NCI-H2171 treated with DMSO at 0.1 percent for 48 hours (cell line): ENCODE results near the gene AGPAT3.

Source experiments
- DNase-seq: peaks from one replicate; lab custom pipeline; 2025; lab: John Stamatoyannopoulos, UW

AGPAT3 gene

DNA sequence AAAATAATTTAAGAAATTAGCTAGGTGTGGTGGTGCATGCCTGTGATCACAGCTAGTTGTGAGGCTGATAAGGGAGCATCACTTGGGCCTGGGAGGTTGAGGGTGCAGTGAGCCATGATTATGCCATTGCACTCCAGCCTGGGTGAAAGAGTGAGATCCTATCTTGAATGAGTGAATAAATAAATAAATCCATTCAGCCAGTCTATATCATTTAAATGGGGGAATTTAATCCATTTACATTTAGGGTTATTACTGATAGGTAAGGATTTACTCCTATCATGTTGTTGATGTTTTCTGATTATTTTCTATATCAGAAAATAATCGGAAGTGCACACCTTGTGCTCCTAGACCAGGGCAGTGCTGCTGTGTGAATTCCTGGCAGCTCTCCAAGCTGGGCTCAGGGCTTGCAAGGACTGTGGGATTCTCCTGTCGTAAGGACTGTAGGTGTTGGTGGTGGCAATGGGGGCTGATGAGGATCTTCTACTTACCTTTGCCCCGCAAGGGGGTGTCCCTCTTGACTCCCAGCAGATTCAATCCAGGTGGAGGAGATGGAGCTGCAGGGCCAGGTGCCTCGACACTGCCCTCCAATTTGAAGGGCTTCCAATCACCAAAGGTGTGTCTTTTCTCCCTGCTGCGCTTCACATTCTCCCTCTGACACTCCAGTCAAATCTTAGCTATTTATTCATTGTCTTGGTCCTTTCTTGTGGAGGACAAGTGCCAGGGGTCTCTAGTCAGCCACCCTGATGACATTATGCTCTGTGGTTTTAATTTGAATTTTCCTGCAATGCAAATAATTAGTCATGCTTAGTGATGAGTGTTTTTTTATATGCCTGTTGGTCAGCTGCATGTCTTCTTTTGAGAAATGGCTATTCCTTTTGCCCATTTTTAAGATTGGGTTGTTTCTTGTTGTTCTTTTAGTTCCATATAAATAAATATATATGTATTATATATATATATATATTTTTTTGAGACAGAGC lies 133.0 kb downstream of the AGPAT3 start:
- DNase-seq: no peak

DNA sequence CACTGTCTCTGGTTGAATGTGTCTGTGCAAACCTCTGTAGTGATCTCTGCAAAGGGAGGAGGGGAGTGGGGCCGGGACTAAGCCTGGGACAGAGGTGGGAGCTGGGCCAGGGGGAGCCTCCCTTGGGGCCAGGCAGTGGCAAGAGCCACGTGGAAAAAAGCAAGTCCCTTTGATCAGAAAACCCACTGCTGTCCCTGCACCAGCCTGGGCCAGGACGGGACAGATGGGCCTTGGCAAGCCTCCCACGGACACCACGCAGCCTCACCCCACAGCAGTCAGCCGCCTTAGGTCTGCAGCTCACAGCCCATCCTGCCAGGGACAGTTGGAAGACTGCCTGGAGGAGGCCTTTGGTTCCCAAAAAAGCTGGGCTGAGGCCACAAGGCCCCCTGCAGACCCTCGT lies 135.3 kb downstream of the AGPAT3 start:
- no peak for DNase-seq

DNA sequence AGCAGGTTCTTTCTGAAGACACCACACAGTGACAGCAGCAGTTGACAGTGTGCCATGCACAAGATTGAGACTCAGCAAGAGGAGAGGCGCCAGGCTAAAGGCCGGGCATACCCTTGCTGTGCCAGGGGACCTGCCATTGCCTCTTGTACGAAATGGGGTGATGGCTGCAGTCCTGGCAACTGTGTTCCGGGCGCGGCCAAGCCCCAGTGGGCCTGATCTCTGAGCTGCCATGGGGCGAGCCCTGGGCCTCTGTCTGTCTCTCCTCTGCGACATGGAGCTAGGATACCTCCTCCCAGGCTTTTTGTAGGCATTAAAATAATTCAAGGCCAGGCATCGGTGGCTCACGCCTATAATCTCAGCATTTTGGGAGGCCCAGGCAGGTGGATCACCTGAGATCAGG lies 137.5 kb downstream of the AGPAT3 start:
- DNase-seq: no peak

DNA sequence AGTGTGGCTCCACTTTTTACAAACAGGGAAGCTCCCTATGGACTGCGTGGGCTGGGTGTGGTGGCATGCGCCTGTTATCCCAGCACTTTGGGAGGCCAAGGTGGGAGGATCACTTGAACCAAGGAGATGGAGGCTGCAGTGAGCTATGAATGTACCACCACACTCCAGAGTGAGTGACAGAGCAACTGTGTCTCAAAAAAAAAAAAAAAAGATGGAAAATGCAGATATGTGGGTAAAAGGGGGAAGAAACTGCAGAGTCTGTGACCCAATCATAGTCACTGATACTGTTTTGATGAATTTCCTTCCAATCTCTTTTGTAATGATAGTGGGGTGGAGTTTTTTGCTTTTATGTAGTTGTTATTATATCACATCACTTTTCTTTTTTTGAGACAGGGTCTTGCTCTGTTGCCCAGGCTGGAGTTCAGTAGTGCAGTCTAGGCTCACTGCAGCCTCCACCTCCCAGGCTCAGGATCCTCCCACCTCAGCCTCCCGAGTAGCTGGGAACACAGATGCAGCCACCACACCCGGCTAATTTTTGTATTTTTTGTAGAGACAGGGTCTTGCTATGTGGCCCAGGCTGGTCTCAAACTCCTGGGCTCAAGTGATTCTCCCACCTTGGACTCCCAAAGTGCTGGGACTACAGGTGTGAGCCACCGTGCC lies 138.4 kb downstream of the AGPAT3 start:
- DNase-seq: no peak

DNA sequence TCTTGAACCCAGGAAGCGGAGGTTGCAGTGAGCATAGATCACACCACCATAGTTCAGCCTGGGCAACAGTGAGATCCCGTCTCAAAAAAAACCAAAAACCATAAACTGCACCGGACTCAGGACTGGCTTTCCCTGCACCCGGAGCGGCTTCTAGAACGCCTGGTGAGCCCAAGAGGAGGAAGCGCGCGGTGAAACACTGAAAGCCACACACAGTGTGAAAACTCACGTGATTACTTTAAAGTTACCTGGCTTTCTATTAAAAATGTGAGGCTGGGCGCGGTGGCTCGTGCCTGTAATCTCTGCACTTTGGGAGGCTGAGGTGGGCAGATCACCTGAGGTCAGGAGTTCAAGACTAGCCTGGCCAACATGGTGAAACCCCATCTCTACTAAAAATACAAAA lies 140.0 kb downstream of the AGPAT3 start:
- DNase-seq: no peak

DNA sequence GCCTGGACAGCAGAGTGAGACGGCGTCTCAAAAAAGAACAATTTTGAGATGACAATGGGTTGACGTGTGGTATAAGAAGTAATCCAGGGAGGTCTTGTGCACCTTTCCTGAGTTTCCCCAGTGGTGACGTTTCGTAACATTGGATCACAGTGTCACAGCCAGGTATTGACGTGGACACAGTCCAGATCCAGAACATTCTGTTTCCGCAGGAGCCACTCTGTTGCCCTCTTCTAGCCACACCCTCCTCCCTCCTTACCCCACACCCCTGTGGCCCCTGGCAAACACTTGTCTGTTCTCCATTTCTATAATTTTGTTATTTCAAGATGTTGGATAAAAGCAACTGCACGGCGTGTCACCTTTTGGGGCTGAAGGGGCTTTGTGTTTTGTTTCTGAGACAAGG lies 140.6 kb downstream of the AGPAT3 start:
- DNase-seq: no peak

DNA sequence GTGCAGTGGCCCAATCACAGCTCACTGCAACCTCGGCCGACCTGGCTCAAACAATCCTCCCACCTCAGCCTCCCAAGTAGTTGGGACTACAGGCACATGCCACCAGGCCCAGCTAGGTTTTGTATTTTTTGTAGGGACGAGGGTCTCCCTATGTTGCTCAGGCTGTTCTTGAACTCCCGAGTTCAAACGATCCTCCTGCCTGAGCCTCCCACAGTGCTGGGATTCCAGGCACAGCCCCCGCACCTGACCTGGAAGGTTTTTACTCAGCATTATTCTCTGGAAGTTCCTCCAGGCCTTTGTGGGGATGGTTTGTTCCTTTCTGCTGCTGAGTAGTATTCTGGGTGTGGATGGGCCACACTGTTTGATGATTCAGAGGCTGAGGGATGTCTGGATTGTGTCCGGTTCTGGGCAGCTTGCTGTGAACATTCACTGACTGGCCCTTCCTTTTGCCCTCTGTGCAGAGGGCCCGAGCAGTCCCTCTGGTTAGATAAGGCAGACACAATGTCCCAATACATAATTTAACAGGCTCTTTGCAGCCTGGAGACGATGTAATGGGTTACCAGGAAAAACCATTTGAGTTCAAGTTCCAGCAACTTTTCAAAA lies 141.1 kb downstream of the AGPAT3 start:
- no peak for DNase-seq

DNA sequence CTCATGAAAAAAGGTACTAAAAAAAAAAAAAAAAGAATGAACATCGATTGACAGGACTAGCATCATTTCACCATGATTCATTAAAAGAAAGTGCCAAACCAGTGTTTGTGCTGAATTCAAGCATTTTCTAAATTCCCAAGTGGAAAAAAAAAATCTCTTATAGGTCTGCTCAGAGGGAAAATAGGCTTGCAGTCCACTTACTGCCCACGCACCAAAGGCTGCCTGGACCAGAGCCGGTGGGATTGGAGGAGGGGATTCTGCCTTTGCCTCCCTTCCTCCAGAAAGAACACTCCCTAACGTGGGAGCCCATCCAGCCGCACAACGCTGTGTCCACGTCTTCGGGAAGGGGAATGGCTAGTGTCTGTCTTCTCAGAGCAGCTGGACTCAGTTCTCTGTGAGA lies 141.6 kb downstream of the AGPAT3 start:
- no peak for DNase-seq

DNA sequence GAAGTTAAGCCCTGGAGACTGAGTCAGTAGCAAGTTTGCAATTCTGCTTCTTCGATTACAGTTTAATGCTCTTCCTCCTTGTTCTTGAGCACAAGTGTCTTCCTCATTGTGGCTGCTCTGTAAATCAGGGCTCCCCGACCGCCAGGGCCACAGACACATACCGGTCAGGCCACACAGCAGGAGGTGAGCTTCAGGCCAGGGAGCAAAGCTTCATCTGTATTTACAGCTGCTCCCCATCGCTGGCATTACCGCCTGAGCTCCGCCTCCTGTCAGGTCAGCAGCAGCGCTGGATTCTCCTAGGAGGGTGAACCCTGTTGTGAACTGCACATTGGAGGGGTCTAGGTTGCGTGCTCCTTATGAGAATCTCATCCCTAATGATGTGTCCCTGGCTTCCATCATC lies 145.4 kb downstream of the AGPAT3 start:
- DNase-seq: no peak

DNA sequence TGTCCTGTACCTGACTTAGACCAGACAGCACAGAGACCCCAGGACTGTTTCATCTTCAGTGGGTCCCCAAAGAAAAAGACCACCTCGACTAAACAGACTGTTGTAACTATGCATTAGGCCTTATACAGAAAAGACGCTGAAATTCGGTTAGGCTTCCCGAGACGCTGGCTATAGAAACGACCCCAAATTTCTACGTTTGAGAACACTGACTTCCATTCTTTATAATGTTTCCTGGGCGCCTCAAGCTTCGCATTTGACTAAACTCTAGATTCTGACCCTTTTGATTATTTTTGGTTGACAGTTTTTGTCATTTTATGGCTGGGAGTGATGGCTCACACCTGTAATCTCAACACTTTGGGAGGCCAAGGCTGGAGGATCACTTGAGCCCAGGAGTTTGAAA lies 146.1 kb downstream of the AGPAT3 start:
- no peak for DNase-seq

DNA sequence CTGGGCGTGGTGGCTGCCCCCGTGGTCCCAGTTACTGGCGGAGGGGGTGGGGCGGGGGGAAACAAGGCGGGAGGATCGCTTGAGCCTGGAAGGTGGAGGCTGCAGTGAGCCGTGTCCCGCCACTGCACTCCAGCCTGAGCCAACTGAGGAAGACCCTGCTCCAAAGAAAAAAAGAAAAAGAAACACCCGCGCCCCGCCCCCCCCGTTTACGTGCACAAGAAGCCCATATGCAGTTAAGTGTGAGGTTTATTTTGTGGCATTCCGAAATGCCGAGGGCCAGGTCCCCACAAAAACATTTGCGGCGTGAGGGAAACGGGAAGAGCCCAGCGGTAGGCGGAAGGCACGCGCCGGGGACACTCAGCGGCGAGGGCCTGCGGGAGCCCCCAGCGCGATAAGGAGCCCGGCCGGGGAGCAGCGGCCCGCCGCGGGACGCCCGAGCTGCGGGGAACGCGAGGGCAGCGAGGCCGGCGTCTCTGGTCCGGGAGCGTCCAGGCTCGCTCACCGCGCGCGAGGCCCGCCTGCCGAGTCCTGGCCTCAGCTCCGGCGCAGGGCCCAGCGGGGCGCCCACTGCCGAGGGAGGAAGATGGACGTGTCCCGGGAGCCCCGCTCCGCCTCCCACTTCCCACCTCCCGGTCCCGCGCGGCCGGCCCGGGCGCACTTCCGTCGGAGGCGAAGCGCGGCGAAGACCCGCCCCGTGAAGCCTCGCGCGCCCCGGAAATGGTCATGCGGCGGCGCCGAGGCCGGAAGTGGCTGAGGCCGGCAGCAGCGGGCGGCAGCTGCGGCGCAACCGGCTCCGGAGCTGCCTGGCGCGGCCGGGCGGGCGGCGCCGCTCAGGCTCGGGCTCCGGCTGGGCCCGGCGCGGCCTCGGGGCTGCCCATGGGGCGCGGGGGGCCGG lies 146.8 kb downstream of the AGPAT3 start, which contains the start of gene TRAPPC10:
TRAPPC10 (plus strand) TSS at position 731 of the 895 bp plus-strand sequence. CDS start 185 bp downstream, outside the sequence.
- peak; percentile 75 for DNase-seq

DNA sequence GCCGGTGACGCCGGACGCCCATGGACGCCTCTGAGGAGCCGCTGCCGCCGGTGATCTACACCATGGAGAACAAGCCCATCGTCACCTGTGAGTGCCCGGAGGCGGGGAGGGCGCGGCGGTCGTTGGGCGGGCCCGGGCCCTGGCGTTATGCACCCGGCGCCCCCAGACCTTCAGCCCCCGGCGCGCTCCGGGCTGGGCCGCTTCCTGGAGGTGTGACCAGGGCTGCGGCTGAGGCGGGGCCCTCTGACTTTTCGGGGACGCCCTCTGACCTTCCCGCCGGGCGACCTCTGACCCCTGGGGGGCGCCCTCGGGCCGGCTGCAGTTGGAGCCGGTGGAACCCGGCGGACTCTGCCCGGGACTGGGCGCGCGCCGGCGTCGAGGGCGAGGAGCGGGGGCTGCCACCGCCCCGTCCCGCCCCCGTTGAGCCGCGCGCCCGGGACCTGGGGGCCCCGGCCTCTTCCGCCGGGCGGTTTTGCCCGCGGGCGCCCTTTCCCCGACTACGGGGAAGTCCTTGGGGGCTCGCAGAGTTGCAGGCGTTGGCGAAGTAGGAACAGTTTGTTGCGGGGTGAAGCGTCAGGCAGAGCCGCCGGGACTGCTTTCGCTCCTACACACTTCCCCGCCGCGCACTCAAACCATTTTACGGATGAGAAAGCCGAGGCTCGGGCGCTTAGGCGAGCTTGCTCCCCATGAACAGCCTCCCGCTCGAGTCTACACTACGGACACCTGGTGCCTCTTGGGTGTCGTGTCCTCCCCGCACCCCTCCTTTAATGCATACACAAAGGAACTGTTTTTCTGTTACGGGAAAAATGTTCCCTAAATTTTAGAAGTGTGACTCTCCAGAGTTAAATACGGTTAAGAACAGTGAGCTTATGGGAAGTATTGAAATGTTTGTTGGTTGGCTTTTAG lies 147.7 kb downstream of the AGPAT3 start:
- DNase-seq: peak; percentile 63

DNA sequence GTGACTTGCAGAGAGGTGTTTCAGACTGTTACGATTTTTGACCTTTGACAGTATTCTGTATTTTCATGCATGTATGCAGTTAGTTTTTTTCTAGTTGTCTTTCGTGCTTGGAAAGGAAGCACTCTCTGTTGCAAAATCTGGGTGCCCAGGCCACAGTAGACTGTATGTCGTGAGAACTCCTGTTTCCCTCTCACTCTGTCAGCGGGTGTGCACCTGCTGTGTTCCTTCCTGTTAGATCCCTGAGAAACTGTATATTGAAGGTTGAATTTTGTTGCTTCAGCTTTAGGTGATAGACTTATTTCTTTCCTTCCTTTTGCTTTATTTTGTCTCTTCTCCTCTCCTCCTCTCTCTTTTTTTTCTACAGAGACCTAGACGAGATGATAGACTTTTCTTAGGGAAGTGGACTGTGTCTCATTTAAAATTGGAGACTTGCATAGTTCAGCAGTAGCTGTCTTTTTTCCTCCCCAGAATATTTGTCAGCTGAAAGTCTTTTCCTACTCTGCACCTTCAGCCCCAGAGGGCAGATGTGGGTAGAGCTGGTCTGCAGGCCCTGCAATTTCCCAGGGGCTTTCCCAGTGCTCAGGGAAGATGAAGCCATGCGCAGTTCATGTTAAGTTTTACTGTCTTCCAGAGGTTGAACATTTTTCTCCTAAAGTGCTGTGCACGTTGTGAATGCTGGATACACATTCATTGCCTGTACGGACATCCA lies 148.5 kb downstream of the AGPAT3 start:
- DNase-seq: no peak

DNA sequence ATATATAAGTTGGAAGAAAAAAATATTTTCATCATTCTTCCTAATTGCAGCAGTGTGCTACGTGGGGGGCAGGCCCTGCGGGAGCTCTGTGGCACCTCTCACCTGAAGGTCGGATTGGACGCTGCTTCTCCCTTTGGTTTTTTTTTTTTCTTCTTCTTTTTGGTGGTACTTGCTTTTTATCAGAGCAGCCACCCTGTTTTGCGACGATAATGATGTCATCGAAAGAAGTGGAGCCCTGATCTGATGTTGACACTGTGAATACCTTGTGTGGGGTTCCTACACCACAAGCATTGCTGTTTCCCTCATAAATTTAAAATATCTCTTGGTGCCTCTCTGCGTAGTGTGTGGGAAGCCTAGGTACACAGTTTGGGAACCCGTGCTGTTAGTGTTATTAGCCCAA lies 152.6 kb downstream of the AGPAT3 start:
- no peak for DNase-seq

DNA sequence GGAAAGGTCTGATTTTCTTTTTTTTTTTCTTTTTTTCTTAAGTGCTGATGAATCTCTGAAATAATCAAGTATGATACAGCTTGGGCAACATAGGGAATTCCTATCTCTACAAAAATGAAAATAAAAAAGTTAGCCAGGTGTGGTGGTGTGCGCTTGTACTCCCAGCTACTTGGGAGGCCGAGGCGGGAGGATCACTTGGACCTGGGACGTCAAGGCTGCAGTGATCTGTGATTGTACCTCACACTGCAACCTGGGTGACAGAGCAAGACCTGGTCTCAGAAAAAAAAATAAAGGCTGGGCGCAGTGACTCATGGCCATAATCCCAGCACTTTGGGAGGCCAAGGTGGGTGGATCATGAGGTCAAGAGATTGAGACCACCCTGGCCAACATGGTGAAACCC lies 153.1 kb downstream of the AGPAT3 start:
- no peak for DNase-seq

DNA sequence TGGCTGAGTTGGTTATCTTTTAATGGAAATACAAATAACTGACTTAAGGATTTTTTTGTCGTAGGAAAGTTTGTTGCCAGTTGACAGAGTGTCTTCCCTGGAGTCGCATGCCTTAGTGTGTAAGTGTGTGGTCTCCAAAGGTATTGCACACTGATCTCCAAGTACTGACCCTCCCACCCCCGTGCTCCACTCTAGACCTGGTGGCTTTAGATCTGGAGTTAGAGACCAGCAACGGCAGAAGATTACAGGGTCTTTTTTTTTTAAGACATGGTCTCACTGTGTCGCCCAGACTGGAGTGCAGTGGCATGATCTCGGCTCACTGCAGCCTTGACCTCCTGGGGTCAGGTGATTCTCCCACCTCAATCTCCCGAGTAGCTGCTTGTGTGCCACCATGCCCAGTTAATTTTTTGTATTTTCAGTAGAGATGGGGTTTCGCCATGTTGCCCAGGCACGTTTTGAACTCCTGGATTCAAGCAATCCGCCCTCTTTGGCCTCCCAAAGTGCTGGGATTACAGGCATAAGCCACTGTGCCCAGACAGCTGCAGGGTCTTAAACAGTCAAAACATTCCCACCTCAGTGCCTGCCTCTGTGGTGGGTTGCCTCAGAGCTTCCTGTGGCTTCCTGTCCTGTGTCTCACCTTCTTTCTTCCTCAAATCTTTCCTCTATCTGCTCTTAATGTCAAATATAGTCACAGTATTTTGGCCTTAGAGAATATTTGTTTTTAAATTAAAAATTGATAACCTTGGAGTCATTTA lies 154.0 kb downstream of the AGPAT3 start:
- no peak for DNase-seq

DNA sequence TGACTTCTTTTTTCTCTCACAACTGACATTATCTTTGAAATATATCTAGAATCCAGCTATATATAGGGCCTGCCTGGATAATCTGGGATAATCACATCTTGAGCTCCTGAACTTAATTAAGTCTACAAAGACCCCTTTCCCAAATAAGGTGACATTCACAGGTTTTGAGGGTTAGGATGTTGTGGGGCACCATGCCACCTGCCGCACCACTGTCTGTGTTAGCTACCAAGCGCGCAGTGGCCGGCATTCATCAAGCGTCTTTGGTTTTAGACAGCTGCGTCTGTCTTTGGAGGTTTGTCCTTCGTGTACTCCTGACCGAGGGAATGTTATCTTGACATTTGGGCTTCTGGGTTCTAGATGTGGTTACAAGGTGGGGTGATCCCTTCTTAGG lies 154.5 kb downstream of the AGPAT3 start:
- no peak for DNase-seq

DNA sequence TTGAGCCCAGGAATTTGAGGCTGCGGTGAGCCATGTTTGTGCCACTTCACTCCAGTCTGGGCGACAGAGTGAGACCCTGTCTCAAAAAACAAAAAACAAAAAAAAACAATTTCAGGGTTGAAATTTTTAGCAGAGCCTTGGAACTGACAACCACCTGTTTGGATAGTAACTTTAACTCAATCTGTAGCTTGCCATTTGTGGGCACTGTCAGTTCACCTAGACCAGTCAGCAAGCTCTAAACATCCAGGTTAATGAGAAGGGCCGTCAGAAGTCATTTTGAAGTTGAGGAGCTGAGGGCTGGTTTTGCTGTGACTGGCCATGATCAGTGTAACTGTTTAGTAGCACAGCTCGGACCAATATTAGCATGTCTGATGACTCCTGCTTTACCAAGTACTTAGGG lies 155.5 kb downstream of the AGPAT3 start:
- DNase-seq: no peak

DNA sequence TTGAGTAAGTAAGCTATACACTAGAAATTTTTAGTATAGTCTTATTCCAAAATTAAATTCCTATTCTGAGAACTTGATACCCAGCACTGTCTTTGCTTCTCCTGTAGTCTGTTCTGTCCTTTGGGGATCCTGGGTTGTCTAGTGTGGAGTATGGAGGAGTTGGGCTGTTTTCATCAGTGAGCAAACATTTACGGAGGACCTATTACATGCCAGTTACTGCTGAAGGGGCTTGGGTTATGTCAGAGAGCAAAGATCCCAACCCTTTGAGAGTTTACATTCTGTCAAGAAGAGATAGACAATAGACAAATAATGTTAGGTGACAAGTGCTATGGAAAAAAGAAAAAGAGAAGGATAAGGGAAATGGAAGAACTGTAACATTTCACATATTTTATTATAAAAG lies 156.0 kb downstream of the AGPAT3 start:
- DNase-seq: peak; percentile 61
